Adipocyte (in vitro differentiated cells): Measurements from ENCODE around the gene CENPT.
"Not testable (repeated sequence)": the region's sequence is repeated elsewhere in the genome, so short reads cannot be mapped to it uniquely, and the experiment has no call there.

Source experiments
- DNase-seq: peaks from one replicate; pipeline ENCODE4 v3.0.0-alpha.2; 2015; ENCODE audit warnings: low read depth
- H3K27me3 ChIP-seq: replicated peaks from 2 replicates; pipeline ENCODE4 v1.7.0; 2013; ENCODE audit warnings: mild to moderate bottlenecking, low read length, moderate library complexity; ENCODE audit not compliant: control insufficient read depth, insufficient read depth
- H3K36me3 ChIP-seq: 2 replicates; pipeline ENCODE4 v1.7.0; 2013; ENCODE audit warnings: low read length, mild to moderate bottlenecking, moderate library complexity; ENCODE audit not compliant: control insufficient read depth, insufficient read depth, severe bottlenecking
- H3K4me1 ChIP-seq: 2 replicates; pipeline ENCODE4 v1.7.0; 2013; ENCODE audit warnings: mild to moderate bottlenecking, low read length, moderate library complexity; ENCODE audit not compliant: control insufficient read depth, insufficient read depth
- H3K4me3 ChIP-seq: 2 replicates; pipeline ENCODE4 v1.7.0; 2013; ENCODE audit warnings: mild to moderate bottlenecking, low read length, moderate library complexity
- H3K9ac ChIP-seq: 2 replicates; pipeline ENCODE4 v1.7.0; 2013; ENCODE audit warnings: mild to moderate bottlenecking, low read length, moderate library complexity
- H3K9me3 ChIP-seq: 2 replicates; pipeline ENCODE4 v1.7.0; 2013; ENCODE audit warnings: mild to moderate bottlenecking, low read length, moderate library complexity; ENCODE audit not compliant: control insufficient read depth

Gene CENPT

DNA sequence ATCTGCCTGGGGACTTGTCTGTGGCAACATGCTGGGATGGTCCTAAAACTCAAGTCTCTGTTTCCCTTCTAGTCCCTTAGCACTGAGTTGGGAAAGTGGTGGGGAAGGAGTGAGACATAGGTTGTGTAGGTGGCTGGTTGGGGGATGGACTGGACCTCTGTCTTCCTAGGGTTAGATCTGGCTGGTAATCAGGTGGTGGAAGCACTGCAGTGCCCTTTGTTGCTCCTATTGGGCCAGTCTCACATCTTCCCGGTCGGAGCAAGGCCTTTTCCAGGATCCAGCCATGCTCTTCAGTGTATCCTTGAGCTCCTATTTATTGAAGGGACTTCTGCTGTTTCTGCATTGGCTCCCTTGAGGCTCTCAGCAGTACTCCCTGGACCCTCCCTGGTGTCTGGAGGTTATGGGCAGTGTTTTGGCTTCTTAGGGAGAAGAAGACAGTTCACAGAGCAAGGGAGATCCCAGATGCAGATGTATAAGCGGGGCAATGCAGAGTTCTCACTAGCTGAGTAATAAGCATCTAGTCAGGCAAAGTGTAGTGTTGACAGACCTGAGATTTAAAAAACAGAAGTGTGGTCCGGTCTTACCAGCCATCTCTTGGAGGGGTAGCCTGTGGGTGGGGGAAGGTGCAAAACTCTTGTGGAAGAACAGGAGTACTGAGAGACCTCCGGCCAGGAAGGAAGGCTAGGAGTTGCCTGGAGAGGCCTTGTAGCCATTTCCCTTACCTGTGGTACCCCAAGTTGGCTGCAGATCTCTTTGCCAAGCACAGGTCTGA, 2.0 kb downstream of the CENPT start:
- Histone ChIP-seq H3K27me3 (no peaks in the 10 kb centered on the region), H3K4me1 (peaks cover 48% of the 10 kb centered on the region), H3K9me3 (no peaks in the 10 kb centered on the region), H3K9ac (peak overlapping the region; percentile 99), H3K36me3 (peaks cover 2% of the 10 kb centered on the region), H3K4me3 (peak overlapping the region; percentile 96)
- DNase-seq: no peak

DNA sequence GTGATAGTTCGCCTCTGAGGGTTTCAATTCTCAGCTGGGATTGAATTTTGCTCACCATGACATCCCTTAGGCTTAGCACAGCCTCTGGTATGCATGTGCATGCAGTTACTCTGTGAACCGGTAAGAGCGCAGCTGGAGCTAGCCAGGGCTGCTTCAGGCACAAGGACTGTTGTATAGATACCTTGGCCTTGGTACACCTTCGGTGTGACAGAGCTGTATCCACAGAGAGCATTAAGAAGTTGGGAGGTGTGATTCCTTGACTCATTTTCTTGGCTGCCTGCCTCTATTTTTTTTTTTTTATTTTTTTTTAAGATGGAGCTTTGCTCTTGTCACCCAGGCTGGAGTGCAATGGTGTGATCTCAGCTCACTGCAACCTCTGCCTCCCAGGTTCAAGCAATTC, 3.0 kb downstream of the CENPT start:
- DNase-seq: peak; percentile 47
- Histone ChIP-seq H3K4me3 (peak overlapping the region; percentile 36), H3K9ac (no peak overlapping the region), H3K4me1 (peaks cover 48% of the 10 kb centered on the region), H3K36me3 (no peaks in the 10 kb centered on the region), H3K9me3 (no peaks in the 10 kb centered on the region), H3K27me3 (no peaks in the 10 kb centered on the region)

DNA sequence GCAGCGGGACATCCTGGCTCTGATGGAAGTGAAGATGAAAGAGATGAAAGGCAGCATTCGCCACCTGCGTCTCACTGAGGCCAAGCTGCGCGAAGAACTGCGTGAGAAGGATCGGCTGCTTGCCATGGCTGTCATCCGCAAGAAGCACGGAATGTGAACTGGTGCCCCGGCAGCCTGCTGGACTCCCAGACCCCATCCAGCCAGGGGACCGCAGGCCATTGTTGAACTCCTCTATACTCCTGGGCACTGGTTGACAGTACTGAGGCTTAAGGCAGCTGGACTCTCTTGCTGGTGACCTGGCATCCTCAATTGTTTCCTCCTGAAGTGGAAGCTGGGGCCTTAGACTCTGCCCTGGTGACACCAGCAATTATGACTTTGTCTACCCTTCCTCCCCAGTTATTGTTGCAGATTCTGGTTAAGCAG, 4.1 kb downstream of the CENPT start:
- H3K4me3 ChIP-seq: peak overlapping the region; percentile 96
- H3K36me3 ChIP-seq: no peaks in the 10 kb centered on the region
- no peaks in the 10 kb centered on the region for H3K9me3 ChIP-seq
- H3K27me3 ChIP-seq: no peaks in the 10 kb centered on the region
- H3K9ac ChIP-seq: peak overlapping the region; percentile 99
- H3K4me1 ChIP-seq: peaks cover 43% of the 10 kb centered on the region
- DNase-seq: peak; percentile 56

DNA sequence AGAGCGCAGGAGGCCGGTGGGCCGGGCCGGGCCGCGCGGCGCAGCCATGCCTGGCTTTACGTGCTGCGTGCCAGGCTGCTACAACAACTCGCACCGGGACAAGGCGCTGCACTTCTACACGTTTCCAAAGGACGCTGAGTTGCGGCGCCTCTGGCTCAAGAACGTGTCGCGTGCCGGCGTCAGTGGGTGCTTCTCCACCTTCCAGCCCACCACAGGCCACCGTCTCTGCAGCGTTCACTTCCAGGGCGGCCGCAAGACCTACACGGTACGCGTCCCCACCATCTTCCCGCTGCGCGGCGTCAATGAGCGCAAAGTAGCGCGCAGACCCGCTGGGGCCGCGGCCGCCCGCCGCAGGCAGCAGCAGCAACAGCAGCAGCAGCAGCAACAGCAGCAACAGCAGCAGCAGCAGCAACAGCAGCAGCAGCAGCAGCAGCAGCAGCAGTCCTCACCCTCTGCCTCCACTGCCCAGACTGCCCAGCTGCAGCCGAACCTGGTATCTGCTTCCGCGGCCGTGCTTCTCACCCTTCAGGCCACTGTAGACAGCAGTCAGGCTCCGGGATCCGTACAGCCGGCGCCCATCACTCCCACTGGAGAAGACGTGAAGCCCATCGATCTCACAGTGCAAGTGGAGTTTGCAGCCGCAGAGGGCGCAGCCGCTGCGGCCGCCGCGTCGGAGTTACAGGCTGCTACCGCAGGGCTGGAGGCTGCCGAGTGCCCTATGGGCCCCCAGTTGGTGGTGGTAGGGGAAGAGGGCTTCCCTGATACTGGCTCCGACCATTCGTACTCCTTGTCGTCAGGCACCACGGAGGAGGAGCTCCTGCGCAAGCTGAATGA, 4.8 kb downstream of the CENPT start:
- DNase-seq: peak; percentile 67
- Histone ChIP-seq H3K9ac (peak overlapping the region; percentile 99), H3K4me1 (peaks cover 36% of the 10 kb centered on the region), H3K4me3 (peak overlapping the region; percentile 96), H3K27me3 (no peaks in the 10 kb centered on the region), H3K36me3 (no peaks in the 10 kb centered on the region), H3K9me3 (no peaks in the 10 kb centered on the region)

DNA sequence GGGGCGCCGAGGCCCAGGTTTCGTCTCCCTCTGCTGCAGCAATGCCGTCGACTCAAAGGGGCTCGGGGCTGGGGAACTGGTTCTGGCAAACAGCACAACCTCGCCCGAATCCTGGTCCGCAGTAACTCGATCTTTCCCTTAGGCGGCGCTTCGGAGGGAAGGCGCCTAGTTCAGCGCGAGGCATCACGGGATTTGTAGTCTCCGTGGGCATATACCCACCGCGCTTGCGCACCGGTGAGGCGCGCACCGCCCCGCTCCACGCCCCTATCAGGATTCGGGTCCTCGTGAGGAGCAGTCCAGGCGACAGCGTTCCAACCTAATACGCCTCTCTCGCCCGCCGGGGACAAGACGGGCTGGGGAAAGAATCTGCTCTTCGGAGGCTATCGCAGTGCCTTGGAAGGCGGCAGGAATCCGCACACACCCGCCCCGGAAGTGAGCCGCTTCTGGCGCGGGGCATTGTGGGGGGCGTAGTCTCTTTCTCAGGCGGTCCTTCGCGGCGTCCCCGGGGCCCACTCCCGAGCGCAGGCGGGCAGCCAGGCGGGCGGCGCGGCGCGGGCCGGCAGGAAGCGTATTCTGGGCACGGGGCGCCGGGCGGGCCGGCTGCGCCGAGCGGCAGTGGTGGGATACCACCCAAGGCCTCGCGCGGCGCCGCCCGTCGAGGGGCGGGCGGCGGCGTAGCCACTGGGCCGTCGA, 5.5 kb downstream of the CENPT start, which contains the start of gene THAP11:
TSS of gene THAP11 (plus strand) at position 505 of the 693 bp plus-strand sequence. CDS start 235 bp downstream, outside the sequence.
- peak within 1 kb of the TSS; percentile 99 for H3K9ac ChIP-seq
- peak within 1 kb of the TSS; percentile 96 for H3K4me3 ChIP-seq
- peaks cover 35% of the 10 kb centered on the region for H3K4me1 ChIP-seq
- H3K9me3 ChIP-seq: no peaks in the 10 kb centered on the region
- peak; percentile 99 for DNase-seq
- H3K27me3 ChIP-seq: no peaks in the 10 kb centered on the region
- no peaks in the 10 kb centered on the region for H3K36me3 ChIP-seq

DNA sequence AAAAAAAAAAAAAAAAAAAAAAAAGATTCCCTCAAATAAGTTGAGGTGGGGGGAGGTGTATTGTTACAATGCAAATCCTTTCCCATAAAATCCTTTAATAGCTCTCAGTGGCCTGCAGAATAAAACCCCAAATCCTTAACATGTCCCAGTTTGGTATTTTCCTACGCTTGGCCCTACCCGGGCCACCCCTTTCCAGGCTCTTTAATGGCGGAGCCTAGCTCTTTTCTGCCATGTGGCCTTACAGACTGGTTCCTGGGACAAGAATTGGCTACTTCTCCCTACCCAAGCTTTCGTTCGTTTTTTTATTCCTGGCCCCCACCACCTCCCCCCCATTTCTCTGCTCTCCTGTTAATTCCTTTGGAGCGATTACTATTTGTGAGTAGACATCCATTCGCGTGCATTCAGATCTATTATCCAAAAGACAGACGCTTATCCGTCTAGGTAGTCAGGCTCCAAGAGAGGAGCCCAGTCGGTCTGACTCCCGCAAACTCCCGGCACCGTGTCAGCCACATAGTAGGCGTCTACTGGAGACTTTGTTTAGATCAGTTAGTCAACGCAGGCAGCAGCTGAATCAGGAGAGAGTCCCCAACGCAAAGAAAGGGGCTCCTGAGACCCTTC, 6.2 kb downstream of the CENPT start:
- H3K9ac ChIP-seq: peak overlapping the region; percentile 99
- no peak for DNase-seq
- H3K9me3 ChIP-seq: no peaks in the 10 kb centered on the region
- H3K4me1 ChIP-seq: peaks cover 35% of the 10 kb centered on the region
- H3K27me3 ChIP-seq: no peaks in the 10 kb centered on the region
- H3K36me3 ChIP-seq: no peaks in the 10 kb centered on the region
- H3K4me3 ChIP-seq: peak overlapping the region; percentile 96

DNA sequence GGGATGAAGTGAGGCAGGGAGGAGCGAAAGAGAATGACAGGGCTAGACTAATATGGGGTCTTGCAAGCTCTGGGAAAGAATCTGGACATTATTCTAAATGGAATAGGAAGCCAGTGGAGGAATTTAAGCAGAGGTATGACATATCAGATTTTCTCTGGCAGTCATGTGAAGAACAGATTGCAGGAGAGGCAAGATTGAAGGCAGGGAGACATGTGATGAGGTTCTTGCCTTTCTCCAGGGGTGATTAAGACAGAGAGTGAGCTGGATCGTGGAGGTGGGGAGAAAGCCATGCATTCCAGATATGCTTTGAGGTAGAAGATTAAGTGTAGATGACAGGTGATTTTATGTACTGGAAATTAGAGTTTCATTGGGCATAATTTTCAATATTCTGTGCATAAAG, 9.7 kb downstream of the CENPT start:
- H3K9me3 ChIP-seq: no peaks in the 10 kb centered on the region
- no peak for DNase-seq

DNA sequence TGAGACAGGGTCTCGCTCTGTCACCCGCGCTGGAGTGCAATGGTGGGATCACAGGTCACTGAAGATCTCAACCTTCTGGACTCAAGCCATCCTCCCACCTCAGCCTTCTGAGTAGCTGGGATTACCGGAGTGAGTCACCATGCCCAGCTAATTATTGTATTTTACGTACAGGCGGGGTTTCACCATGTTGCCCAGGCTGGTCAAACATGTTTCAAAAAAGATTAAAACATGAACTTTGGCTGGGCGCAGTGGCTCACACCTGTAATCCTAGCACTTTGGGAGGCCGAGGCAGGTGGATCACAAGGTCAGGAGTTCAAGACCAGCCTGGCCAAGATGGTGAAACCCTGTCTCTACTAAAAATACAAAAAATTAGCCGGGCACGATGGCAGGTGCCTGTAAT, 10.3 kb downstream of the CENPT start:
- H3K9ac ChIP-seq, H3K4me3 ChIP-seq, H3K36me3 ChIP-seq, H3K9me3 ChIP-seq, DNase-seq, H3K27me3 ChIP-seq: not testable (repeated sequence)
- peaks cover 13% of the 10 kb centered on the region for H3K4me1 ChIP-seq

More for the DNA sequence above, 9.7 kb downstream of the CENPT start:
- Histone ChIP-seq H3K27me3 (no peaks in the 10 kb centered on the region), H3K4me1 (peaks cover 9% of the 10 kb centered on the region), H3K36me3 (no peaks in the 10 kb centered on the region), H3K4me3 (no peak overlapping the region), H3K9ac (no peak overlapping the region)

DNA sequence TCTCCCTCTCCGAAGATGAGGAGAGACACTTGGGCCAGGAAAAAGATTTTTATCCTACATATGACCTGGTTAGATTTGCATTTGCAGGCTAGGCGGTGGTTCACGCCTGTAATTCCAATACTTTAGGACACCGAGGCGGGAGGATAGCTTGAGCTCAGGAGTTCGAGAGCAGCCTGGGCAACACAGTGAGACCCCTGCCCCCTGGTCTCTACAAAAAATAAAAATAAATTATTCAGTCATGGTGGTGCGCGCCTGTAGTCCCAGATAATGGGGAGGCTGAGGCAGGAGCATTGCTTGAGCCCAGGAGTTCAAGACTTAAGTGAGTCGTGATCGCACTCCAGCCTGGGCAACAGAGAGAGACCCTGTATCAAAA, 13.3 kb downstream of the CENPT start:
- peak overlapping the region; percentile 90 for H3K4me3 ChIP-seq

DNA sequence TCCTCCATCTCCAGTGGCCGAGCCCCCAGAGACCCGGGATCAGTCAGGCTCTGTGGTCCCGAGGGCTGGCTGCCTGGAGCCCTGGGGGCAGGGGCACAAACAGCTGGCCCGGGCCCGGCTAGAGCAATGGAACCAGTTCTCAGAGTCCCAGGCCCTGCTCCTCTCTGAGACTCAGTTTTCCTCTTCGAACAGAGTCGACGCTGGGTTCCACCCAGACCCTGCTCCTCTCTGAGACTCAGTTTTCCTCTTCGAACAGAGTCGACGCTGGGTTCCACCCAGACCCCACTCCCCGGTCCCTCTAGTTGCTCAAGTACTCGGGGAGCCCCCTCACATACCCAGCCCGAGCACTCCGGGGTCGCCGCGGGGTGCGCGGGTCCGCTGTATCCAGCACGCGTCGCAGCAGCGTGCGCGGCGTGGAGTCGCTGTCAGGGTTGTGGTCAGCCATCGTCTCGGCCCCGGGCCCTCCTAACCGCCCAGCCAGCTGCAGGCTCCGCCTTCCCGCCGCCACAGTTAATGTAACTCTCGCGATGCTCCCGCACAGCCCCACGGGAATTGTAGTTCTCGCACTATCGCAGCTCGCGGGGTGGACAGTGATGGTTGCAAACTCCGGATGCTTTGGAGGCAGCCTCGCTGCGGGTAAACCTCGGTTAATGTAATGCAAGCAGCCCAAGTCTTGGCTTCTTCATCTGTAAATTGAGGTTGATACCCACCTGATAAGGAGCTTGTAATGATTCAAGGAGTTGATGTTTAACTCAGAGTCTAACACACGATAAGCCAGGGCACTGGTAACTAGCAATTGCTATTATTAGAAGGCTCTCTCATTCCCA, 13.9 kb downstream of the CENPT start:
- Histone ChIP-seq H3K27me3 (no peaks in the 10 kb centered on the region), H3K9me3 (no peaks in the 10 kb centered on the region), H3K4me3 (peak overlapping the region; percentile 90), H3K4me1 (peaks cover 13% of the 10 kb centered on the region), H3K36me3 (peaks cover 35% of the 10 kb centered on the region), H3K9ac (peak overlapping the region; percentile 95)
- DNase-seq: peak; percentile 98

More for the DNA sequence above, 13.3 kb downstream of the CENPT start:
- no peaks in the 10 kb centered on the region for H3K9me3 ChIP-seq
- no peak for DNase-seq
- peak overlapping the region; percentile 95 for H3K9ac ChIP-seq
- H3K4me1 ChIP-seq: peaks cover 13% of the 10 kb centered on the region
- no peaks in the 10 kb centered on the region for H3K27me3 ChIP-seq
- H3K36me3 ChIP-seq: peaks cover 29% of the 10 kb centered on the region
